ENCODE results near the gene ARMCX2.
A peak's percentile ranks its signal among the peaks of the same experiment; 100 is the strongest.
"Not testable (repeated sequence)": the region's sequence is repeated elsewhere in the genome, so short reads cannot be mapped to it uniquely, and the experiment has no call there.

ARMCX2 gene

GRCh38 chrX:101659601-101660063 lies at the start of gene ARMCX2:
Gene ARMCX2 (minus strand): TSS chrX:101659850. CDS start chrX:101657588, 2,262 bp downstream.
- peak; percentile 34 for DNase-seq

- no peak for DNase-seq
Measured at GRCh38 chrX:101709384-101709783, 49.7 kb upstream of the ARMCX2 start.

- DNase-seq: peak; percentile 0
Measured at GRCh38 chrX:101708163-101708562, 48.5 kb upstream of the ARMCX2 start.

GRCh38 chrX:101693476-101693875 lies 33.8 kb upstream of the ARMCX2 start:
- no peak for DNase-seq

- no peak for DNase-seq
Measured at GRCh38 chrX:101691835-101692234, 32.2 kb upstream of the ARMCX2 start.

GRCh38 chrX:101686574-101686973 lies 26.9 kb upstream of the ARMCX2 start:
- no peak for DNase-seq

- DNase-seq: no peak
Measured at GRCh38 chrX:101685923-101686322, 26.3 kb upstream of the ARMCX2 start.

GRCh38 chrX:101682723-101683122 lies 23.1 kb upstream of the ARMCX2 start:
- DNase-seq: peak; percentile 23

GRCh38 chrX:101677028-101677427 lies 17.4 kb upstream of the ARMCX2 start:
- DNase-seq: no peak

- no peak for DNase-seq
Measured at GRCh38 chrX:101676571-101676970, 16.9 kb upstream of the ARMCX2 start.

- no peak for DNase-seq
Measured at GRCh38 chrX:101668143-101668542, 8.5 kb upstream of the ARMCX2 start.

- peak; percentile 64 for DNase-seq
Measured at GRCh38 chrX:101658661-101659491, 774 bp downstream of the ARMCX2 start.

- no peak for DNase-seq
Measured at GRCh38 chrX:101657495-101657894, 2.2 kb downstream of the ARMCX2 start.

GRCh38 chrX:101656817-101657216 lies 2.8 kb downstream of the ARMCX2 start:
- no peak for DNase-seq

GRCh38 chrX:101655534-101655933 lies 4.1 kb downstream of the ARMCX2 start:
- no peak for DNase-seq

- DNase-seq: not testable (repeated sequence)
Measured at GRCh38 chrX:101647716-101648115, 11.9 kb downstream of the ARMCX2 start.

- no peak for DNase-seq
Measured at GRCh38 chrX:101642093-101642492, 17.6 kb downstream of the ARMCX2 start.

GRCh38 chrX:101639583-101639982 lies 20.1 kb downstream of the ARMCX2 start:
- DNase-seq: no peak

- peak; percentile 4 for DNase-seq
Measured at GRCh38 chrX:101619364-101619763, 40.3 kb downstream of the ARMCX2 start.

- peak; percentile 75 for DNase-seq
Measured at GRCh38 chrX:101617211-101618191, 42.1 kb downstream of the ARMCX2 start, which contains the start of gene ARMCX6. Gene ARMCX6 (minus strand): TSS chrX:101618000. CDS start chrX:101616620, 1,380 bp downstream.

GRCh38 chrX:101605728-101606127 lies 53.9 kb downstream of the ARMCX2 start:
- DNase-seq: no peak
